Neural crest cell (in vitro differentiated cells): ENCODE measurements around the gene ZFP92. TPM values are rescaled to one million over a fixed set of nuclear protein-coding genes. Genes with fewer than 3 reads are reported as not detected.

Experiments used
- DNase-seq: peaks from one replicate; pipeline ENCODE4 v3.0.0; 2021; ENCODE audit warnings: low read depth, mixed read lengths, low spot score
- H3K27ac Mint-ChIP-seq: one replicate; pipeline ENCODE4 v1.8.0; 2021; ENCODE audit warnings: mild to moderate bottlenecking, mixed read lengths; ENCODE audit not compliant: unreplicated experiment
- H3K27me3 Mint-ChIP-seq: 2 replicates; pipeline ENCODE4 v1.8.0; 2021; ENCODE audit warnings: low read depth, mild to moderate bottlenecking, mixed read lengths
- H3K36me3 Mint-ChIP-seq: 2 replicates; pipeline ENCODE4 v1.8.0; 2021; ENCODE audit warnings: low read depth, mild to moderate bottlenecking, mixed read lengths
- H3K4me1 Mint-ChIP-seq: 2 replicates; pipeline ENCODE4 v1.8.0; 2021; ENCODE audit warnings: mixed read lengths
- H3K4me3 Mint-ChIP-seq: one replicate; pipeline ENCODE4 v1.8.0; 2021; ENCODE audit warnings: mild to moderate bottlenecking, mixed read lengths
- H3K9me3 Mint-ChIP-seq: 2 replicates; pipeline ENCODE4 v1.8.0; 2021; ENCODE audit warnings: mixed read lengths
- CTCF ChIP-seq: fragments of 200-600 bp; sonication (generic); conservative IDR thresholded peaks from 2 replicates; pipeline ENCODE4 v1.5.0; 2021; ENCODE audit warnings: antibody characterized with exemption, mild to moderate bottlenecking
- total RNA-seq: library from RNA; stranded (reverse); gene quantifications from 2 replicates; pipeline ENCODE4 v1.2.1, GENCODE V29; 2021

The ZFP92 gene
- total RNA-seq, 1 donor from 2014 or later, result 0.23 TPM

DNA sequence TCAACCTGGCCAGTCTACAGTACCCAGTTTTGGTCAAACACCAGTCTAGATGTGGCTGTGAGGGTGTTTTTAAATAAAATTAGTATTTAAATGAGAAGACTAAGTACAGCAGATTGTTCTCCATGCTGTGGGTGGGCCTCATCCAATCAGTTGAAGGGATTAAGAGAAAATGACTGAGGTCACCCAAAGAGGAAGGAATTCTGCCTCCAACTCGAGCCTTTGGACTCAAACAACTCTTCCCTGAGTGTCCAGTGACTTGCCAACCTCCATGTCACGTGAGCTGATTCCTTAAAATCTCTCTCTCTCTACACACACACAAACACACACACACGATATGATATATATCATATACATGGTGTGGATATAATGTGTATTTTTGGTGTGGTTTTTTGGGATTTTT lies 24.6 kb downstream of the ZFP92 start:
- DNase-seq, result no peak
- Mint-ChIP-seq H3K4me1 (no peaks in the 10 kb centered on the region), H3K9me3 (peaks cover 9% of the 10 kb centered on the region), H3K4me3 (no peak overlapping the region), H3K36me3 (peaks cover 3% of the 10 kb centered on the region), H3K27ac (no peak overlapping the region), H3K27me3 (peaks cover 18% of the 10 kb centered on the region)
- no peak for TF ChIP-seq CTCF

DNA sequence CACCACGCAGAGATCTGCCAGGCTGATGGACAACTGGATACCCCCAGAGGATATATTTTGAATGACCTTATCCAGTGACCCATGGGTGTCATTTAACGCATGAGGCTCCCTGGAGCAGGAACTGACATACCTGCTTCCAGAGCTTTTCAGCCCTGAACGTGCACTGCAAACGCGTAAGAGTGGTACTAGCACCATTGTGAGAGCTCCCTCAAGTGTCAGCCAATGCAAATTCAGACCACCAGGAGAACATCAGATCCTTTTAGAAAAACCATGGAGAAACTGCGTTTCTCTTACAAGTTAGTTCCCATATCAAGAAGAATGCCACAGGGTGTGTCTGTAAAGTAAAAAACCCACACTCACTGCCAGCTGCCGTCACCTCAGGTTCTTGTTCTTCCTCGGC lies 27.3 kb downstream of the ZFP92 start:
- Mint-ChIP-seq H3K4me3 (no peak overlapping the region), H3K36me3 (peaks cover 3% of the 10 kb centered on the region), H3K27me3 (peaks cover 18% of the 10 kb centered on the region), H3K27ac (no peak overlapping the region), H3K9me3 (peaks cover 9% of the 10 kb centered on the region), H3K4me1 (no peaks in the 10 kb centered on the region)
- TF ChIP-seq CTCF, result peak; percentile 39
- no peak for DNase-seq

DNA sequence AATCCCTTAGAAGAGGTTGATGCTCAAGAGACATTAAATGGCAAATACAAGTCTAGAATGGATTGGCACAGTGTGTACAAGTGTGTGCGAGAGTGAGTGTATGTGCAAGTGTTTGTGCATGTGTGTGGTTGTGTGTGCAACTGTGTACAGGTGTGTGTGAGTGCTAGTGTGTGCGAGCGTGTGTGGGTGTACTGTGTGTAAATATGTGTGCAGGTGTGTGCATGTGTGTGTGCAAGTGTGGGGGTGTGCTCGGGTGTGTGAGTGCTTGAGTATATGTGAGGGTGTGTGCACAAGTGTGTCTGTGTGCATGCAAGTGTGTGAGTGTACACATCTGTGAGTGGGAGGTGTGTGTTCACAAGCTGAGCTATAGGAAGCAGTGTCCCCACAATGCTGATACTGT lies 28.7 kb downstream of the ZFP92 start:
- no peaks in the 10 kb centered on the region for H3K4me1 Mint-ChIP-seq
- H3K27ac Mint-ChIP-seq, result no peak overlapping the region
- peaks cover 9% of the 10 kb centered on the region for H3K9me3 Mint-ChIP-seq
- peaks cover 18% of the 10 kb centered on the region for H3K27me3 Mint-ChIP-seq
- DNase-seq, result no peak
- no peak overlapping the region for H3K4me3 Mint-ChIP-seq
- no peak for TF ChIP-seq CTCF
- peaks cover 3% of the 10 kb centered on the region for H3K36me3 Mint-ChIP-seq

GRCh38 chrX:153440556-153441135 lies 29.4 kb downstream of the ZFP92 start:
- Mint-ChIP-seq H3K27me3 (peaks cover 18% of the 10 kb centered on the region), H3K4me3 (no peak overlapping the region), H3K36me3 (peaks cover 3% of the 10 kb centered on the region), H3K9me3 (peaks cover 9% of the 10 kb centered on the region), H3K27ac (no peak overlapping the region), H3K4me1 (no peaks in the 10 kb centered on the region)
- TF ChIP-seq CTCF, result no peak
- no peak for DNase-seq

DNA sequence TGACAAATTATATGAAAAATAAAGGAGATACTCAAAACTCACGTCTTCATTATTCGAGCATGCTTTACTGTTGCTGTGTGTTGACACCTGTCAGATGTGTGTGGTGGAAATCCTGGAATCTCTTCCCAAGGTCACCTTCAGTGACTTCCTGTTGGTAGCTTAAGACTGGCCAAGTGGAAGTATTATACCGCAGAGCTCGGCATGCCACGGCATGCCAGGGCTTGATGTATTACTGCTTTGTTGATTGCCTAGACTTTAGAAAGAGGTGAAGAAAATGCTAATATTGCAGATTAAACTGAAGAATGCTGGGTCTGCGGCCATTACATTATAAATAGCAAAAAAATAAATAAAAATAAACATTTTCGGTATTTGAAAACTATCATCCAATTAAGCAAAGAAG lies 30.0 kb downstream of the ZFP92 start:
- Mint-ChIP-seq H3K27ac (no peak overlapping the region), H3K4me1 (no peaks in the 10 kb centered on the region), H3K36me3 (peaks cover 3% of the 10 kb centered on the region)

More for the DNA sequence above, 30.0 kb downstream of the ZFP92 start:
- H3K27me3 Mint-ChIP-seq, result peaks cover 18% of the 10 kb centered on the region
- DNase-seq, result no peak
- TF ChIP-seq CTCF, result no peak
- peaks cover 9% of the 10 kb centered on the region for H3K9me3 Mint-ChIP-seq
- H3K4me3 Mint-ChIP-seq, result no peak overlapping the region
